Hepatocyte (in vitro differentiated cells): ENCODE data around the gene COL13A1. TPM values are rescaled to one million over a fixed set of nuclear protein-coding genes. Genes with fewer than 3 reads are reported as not detected.

Experiments used
- DNase-seq: peaks from one replicate; pipeline ENCODE4 v3.0.0-alpha.2; 2016; ENCODE audit warnings: low spot score
- H2AFZ ChIP-seq: fragments of 200-600 bp; sonication (generic); 2 replicates; pipeline ENCODE4 v1.6.0; 2016; ENCODE audit warnings: antibody characterized with exemption, mild to moderate bottlenecking
- H3K27ac ChIP-seq: fragments of 200-600 bp; sonication (generic); 2 replicates; pipeline ENCODE4 v1.5.1; 2016; ENCODE audit warnings: mild to moderate bottlenecking
- H3K27me3 ChIP-seq: fragments of 200-600 bp; sonication (generic); 2 replicates; pipeline ENCODE4 v1.6.1; 2016
- H3K36me3 ChIP-seq: fragments of 200-600 bp; sonication (generic); replicated peaks from 2 replicates; pipeline ENCODE4 v1.5.1; 2016; ENCODE audit warnings: low read depth; ENCODE audit not compliant: insufficient read depth
- H3K4me1 ChIP-seq: fragments of 200-600 bp; sonication (generic); 2 replicates; pipeline ENCODE4 v1.5.1; 2016; ENCODE audit warnings: mild to moderate bottlenecking, moderate library complexity; ENCODE audit not compliant: insufficient read depth
- H3K4me2 ChIP-seq: fragments of 200-600 bp; sonication (generic); 2 replicates; pipeline ENCODE4 v1.6.0; 2016
- H3K4me3 ChIP-seq: fragments of 200-600 bp; sonication (generic); 2 replicates; pipeline ENCODE4 v1.5.1; 2016; ENCODE audit warnings: mild to moderate bottlenecking
- H3K79me2 ChIP-seq: fragments of 200-600 bp; sonication (generic); 2 replicates; pipeline ENCODE4 v1.6.0; 2017; ENCODE audit warnings: mild to moderate bottlenecking
- H3K9me2 ChIP-seq: fragments of 200-600 bp; sonication (generic); replicated peaks from 2 replicates; pipeline ENCODE4 v1.6.0; 2017; ENCODE audit warnings: mild to moderate bottlenecking; ENCODE audit not compliant: insufficient read depth
- H3K9me3 ChIP-seq: fragments of 200-600 bp; sonication (generic); 2 replicates; pipeline ENCODE4 v1.5.1; 2016; ENCODE audit warnings: low read depth, mild to moderate bottlenecking
- H4K20me1 ChIP-seq: fragments of 200-600 bp; sonication (generic); 2 replicates; pipeline ENCODE4 v1.6.0; 2016; ENCODE audit warnings: mild to moderate bottlenecking; ENCODE audit not compliant: insufficient read depth, poor library complexity, severe bottlenecking
- EZH2 ChIP-seq: fragments of 200-600 bp; sonication (generic); IDR thresholded peaks from 2 replicates; pipeline ENCODE4 v1.6.1; 2016; ENCODE audit warnings: antibody characterized with exemption, mild to moderate bottlenecking, borderline replicate concordance
- EZH2phosphoT487 ChIP-seq: fragments of 200-600 bp; sonication (generic); IDR thresholded peaks from one replicate; pipeline ENCODE4 v1.6.1; 2018; ENCODE audit warnings: antibody characterized with exemption, mild to moderate bottlenecking, low read depth, moderate library complexity; ENCODE audit not compliant: unreplicated experiment, severe bottlenecking
- WGBS: methylation state at CpG from one replicate; pipeline ENCODE4 v1.1.6; 2016; ENCODE audit warnings: low lambda C conversion rate; ENCODE audit errors: missing lambda C conversion rate; 5-methylcytosine and 5-hydroxymethylcytosine counted together
- polyA plus RNA-seq: library from polyadenylated mRNA; unstranded; fragments of >200 nt; fragmentation: Nextera tagmentation; extraction: Ambion mirVana; gene quantifications from 2 replicates; pipeline ENCODE4 v1.2.1, GENCODE V29; 2016
- total RNA-seq: library from RNA; depleted of rRNA; stranded (reverse); fragments of >200 nt; gene quantifications from 2 replicates; pipeline ENCODE4 v1.2.3, GENCODE V29; 2014
- TF ChIP-seq, protein P1 (sequence below): fragments of 200-600 bp; sonication (generic); IDR thresholded peaks from 2 replicates; pipeline ENCODE4 v1.5.1; 2016; ENCODE audit warnings: antibody characterized with exemption, mild to moderate bottlenecking; ENCODE audit not compliant: poor library complexity

COL13A1 gene
- total and polyA plus RNA-seq, 2 experiments from 2014 or later, result 4.5 to 8.5 TPM

- Histone ChIP-seq H3K79me2 (no peaks in the 10 kb centered on the region), H3K4me2 (no peak overlapping the region), H3K4me1 (peaks cover 22% of the 10 kb centered on the region), H3K36me3 (no peaks in the 10 kb centered on the region), H3K27me3 (no peaks in the 10 kb centered on the region), H3K4me3 (no peak overlapping the region), H3K27ac (no peak overlapping the region), H3K9me2 (no peaks in the 10 kb centered on the region), H2AFZ (no peak overlapping the region), H4K20me1 (no peaks in the 10 kb centered on the region), H3K9me3 (no peaks in the 10 kb centered on the region)
- no peak for DNase-seq
- TF ChIP-seq, protein P1, sequence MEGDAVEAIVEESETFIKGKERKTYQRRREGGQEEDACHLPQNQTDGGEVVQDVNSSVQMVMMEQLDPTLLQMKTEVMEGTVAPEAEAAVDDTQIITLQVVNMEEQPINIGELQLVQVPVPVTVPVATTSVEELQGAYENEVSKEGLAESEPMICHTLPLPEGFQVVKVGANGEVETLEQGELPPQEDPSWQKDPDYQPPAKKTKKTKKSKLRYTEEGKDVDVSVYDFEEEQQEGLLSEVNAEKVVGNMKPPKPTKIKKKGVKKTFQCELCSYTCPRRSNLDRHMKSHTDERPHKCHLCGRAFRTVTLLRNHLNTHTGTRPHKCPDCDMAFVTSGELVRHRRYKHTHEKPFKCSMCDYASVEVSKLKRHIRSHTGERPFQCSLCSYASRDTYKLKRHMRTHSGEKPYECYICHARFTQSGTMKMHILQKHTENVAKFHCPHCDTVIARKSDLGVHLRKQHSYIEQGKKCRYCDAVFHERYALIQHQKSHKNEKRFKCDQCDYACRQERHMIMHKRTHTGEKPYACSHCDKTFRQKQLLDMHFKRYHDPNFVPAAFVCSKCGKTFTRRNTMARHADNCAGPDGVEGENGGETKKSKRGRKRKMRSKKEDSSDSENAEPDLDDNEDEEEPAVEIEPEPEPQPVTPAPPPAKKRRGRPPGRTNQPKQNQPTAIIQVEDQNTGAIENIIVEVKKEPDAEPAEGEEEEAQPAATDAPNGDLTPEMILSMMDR, result no peak
- no peak for TF ChIP-seq EZH2phosphoT487
- no peak for TF ChIP-seq EZH2
- WGBS, result 86% methylated on average over 2 of the region's 2 CpGs
Observed at GRCh38 chr10:69868821-69869220, 67.1 kb downstream of the COL13A1 start.

- Histone ChIP-seq H3K4me3 (no peak overlapping the region), H3K79me2 (no peaks in the 10 kb centered on the region), H3K4me1 (peaks cover 22% of the 10 kb centered on the region), H3K27me3 (no peaks in the 10 kb centered on the region), H3K27ac (no peak overlapping the region), H2AFZ (no peak overlapping the region), H3K9me3 (no peaks in the 10 kb centered on the region), H4K20me1 (no peaks in the 10 kb centered on the region), H3K36me3 (no peaks in the 10 kb centered on the region), H3K9me2 (no peaks in the 10 kb centered on the region), H3K4me2 (no peak overlapping the region)
- no peak for DNase-seq
- 60% methylated on average over 3 of the region's 3 CpGs for WGBS
- TF ChIP-seq, protein P1, result no peak
- TF ChIP-seq EZH2phosphoT487 (no peak), EZH2 (no peak)
Observed at GRCh38 chr10:69869291-69869961, 67.7 kb downstream of the COL13A1 start.

GRCh38 chr10:69870591-69870990 is 68.9 kb downstream of the COL13A1 start:
- Histone ChIP-seq H3K79me2 (no peaks in the 10 kb centered on the region), H3K36me3 (no peaks in the 10 kb centered on the region), H3K4me2 (no peak overlapping the region), H3K9me2 (no peaks in the 10 kb centered on the region), H3K27me3 (no peaks in the 10 kb centered on the region), H4K20me1 (no peaks in the 10 kb centered on the region), H3K9me3 (no peaks in the 10 kb centered on the region), H2AFZ (no peak overlapping the region), H3K4me3 (no peak overlapping the region), H3K27ac (no peak overlapping the region), H3K4me1 (peaks cover 22% of the 10 kb centered on the region)
- DNase-seq, result no peak
- TF ChIP-seq EZH2phosphoT487 (no peak), EZH2 (no peak)
- TF ChIP-seq, protein P1, result no peak
- 87% methylated on average over 7 of the region's 7 CpGs for WGBS

- WGBS, result 93% methylated on average over 9 of the region's 9 CpGs
Observed at GRCh38 chr10:69871074-69871473, 69.4 kb downstream of the COL13A1 start.

More at GRCh38 chr10:69871074-69871473, 69.4 kb downstream of the COL13A1 start:
- no peaks in the 10 kb centered on the region for H3K9me3 ChIP-seq
- H3K9me2 ChIP-seq, result no peaks in the 10 kb centered on the region
- DNase-seq, result no peak
- no peaks in the 10 kb centered on the region for H3K79me2 ChIP-seq
- H3K36me3 ChIP-seq, result no peaks in the 10 kb centered on the region
- no peak overlapping the region for H3K4me2 ChIP-seq
- no peak overlapping the region for H2AFZ ChIP-seq
- no peak overlapping the region for H3K4me3 ChIP-seq
- peaks cover 21% of the 10 kb centered on the region for H3K4me1 ChIP-seq
- TF ChIP-seq, protein P1, result no peak
- H3K27me3 ChIP-seq, result no peaks in the 10 kb centered on the region
- no peak overlapping the region for H3K27ac ChIP-seq
- no peaks in the 10 kb centered on the region for H4K20me1 ChIP-seq
